ENCODE measurements around the gene TMEM98. TPM values are rescaled to one million over a fixed set of nuclear protein-coding genes. Genes with fewer than 3 reads are reported as not detected.
A peak's percentile ranks its signal among the peaks of the same experiment; 100 is the strongest.
"Not testable (repeated sequence)": the region's sequence is repeated elsewhere in the genome, so short reads cannot be mapped to it uniquely, and the experiment has no call there.

The TMEM98 gene
- total RNA-seq, 1 experiment from 2014 or later = 36.9 TPM

- no peak for DNase-seq (ENCODE audit: low read depth)
These were observed 13.6 kb downstream of the TMEM98 start for GRCh38 chr17:32941419-32942032.

GRCh38 chr17:32943206-32943605 lies 15.3 kb downstream of the TMEM98 start:
- DNase-seq (ENCODE audit: low read depth) = no peak

- no peak for DNase-seq (ENCODE audit: low read depth)
These were observed 15.8 kb downstream of the TMEM98 start for GRCh38 chr17:32943647-32944191.

GRCh38 chr17:32944248-32945020 lies 16.5 kb downstream of the TMEM98 start:
- DNase-seq (ENCODE audit: low read depth) = no peak

GRCh38 chr17:32946375-32947135 lies 18.6 kb downstream of the TMEM98 start:
- DNase-seq (ENCODE audit: low read depth) = no peak

GRCh38 chr17:32947736-32948135 lies 19.8 kb downstream of the TMEM98 start:
- no peak for DNase-seq (ENCODE audit: low read depth)

GRCh38 chr17:32949181-32949580 lies 21.2 kb downstream of the TMEM98 start:
- DNase-seq (ENCODE audit: low read depth) = no peak

- DNase-seq (ENCODE audit: low read depth) = not testable (repeated sequence)
These were observed 24.5 kb downstream of the TMEM98 start for GRCh38 chr17:32952491-32952890.

GRCh38 chr17:32953045-32953444 lies 25.1 kb downstream of the TMEM98 start:
- DNase-seq (ENCODE audit: low read depth) = no peak

- no peak for DNase-seq (ENCODE audit: low read depth)
These were observed 25.9 kb downstream of the TMEM98 start for GRCh38 chr17:32953857-32954256.

GRCh38 chr17:32954477-32954876 lies 26.5 kb downstream of the TMEM98 start:
- DNase-seq (ENCODE audit: low read depth) = no peak

- DNase-seq (ENCODE audit: low read depth) = no peak
These were observed 27.2 kb downstream of the TMEM98 start for GRCh38 chr17:32955155-32955554.

- no peak for DNase-seq (ENCODE audit: low read depth)
These were observed 28.5 kb downstream of the TMEM98 start for GRCh38 chr17:32956240-32956970.

- peak; percentile 37 for DNase-seq (ENCODE audit: low read depth)
These were observed 30.5 kb downstream of the TMEM98 start for GRCh38 chr17:32958418-32958817.

GRCh38 chr17:32960815-32961214 lies 32.9 kb downstream of the TMEM98 start:
- DNase-seq (ENCODE audit: low read depth) = peak; percentile 21

GRCh38 chr17:32962320-32962711 lies 34.4 kb downstream of the TMEM98 start:
- no peak for DNase-seq (ENCODE audit: low read depth)

- DNase-seq (ENCODE audit: low read depth) = no peak
These were observed 36.6 kb downstream of the TMEM98 start for GRCh38 chr17:32964541-32964940.

- DNase-seq (ENCODE audit: low read depth) = not testable (repeated sequence)
These were observed 41.3 kb downstream of the TMEM98 start for GRCh38 chr17:32969231-32969630.

GRCh38 chr17:32970281-32970680 lies 42.3 kb downstream of the TMEM98 start:
- peak; percentile 51 for DNase-seq (ENCODE audit: low read depth)

- DNase-seq (ENCODE audit: low read depth) = peak; percentile 58
These were observed 43.2 kb downstream of the TMEM98 start for GRCh38 chr17:32971171-32971570.

- DNase-seq (ENCODE audit: low read depth) = no peak
These were observed 48.2 kb downstream of the TMEM98 start for GRCh38 chr17:32976131-32976530.

GRCh38 chr17:32976605-32977004 lies 48.7 kb downstream of the TMEM98 start:
- DNase-seq (ENCODE audit: low read depth) = no peak
